IMR-90 (cell line): Measurements from ENCODE around the gene CFAP221. TPM values are rescaled to one million over a fixed set of nuclear protein-coding genes. Genes with fewer than 3 reads are reported as not detected.

Experiments used
- ATAC-seq: fragments of 200-7000 bp; cut with Tn5 transposase; 2 replicates; pipeline ENCODE4 v1.9.1; 2020; ENCODE audit warnings: low read depth, mild to moderate bottlenecking, moderate library complexity
- BruUV-seq: library from RNA; stranded (reverse); fragments of 400-500 nt; replicated peaks from 2 replicates; lab custom pipeline; 2021; lab: Mats Ljungman, UMichigan
- CTCF ChIA-PET: fragments of 300-600 bp; formaldehyde crosslinking; extraction: SDS; loops from one replicate; lab custom pipeline; 2021; ENCODE audit warnings: antibody characterized with exemption; lab: Yijun Ruan, JAX
- POLR2A ChIA-PET: fragments of 300-600 bp; sonication (Branson Sonifier 250); formaldehyde crosslinking; loops from one replicate; lab custom pipeline; 2022; ENCODE audit warnings: antibody characterized with exemption; ENCODE audit not compliant: unreplicated experiment; lab: Charles Lee
- DNase-seq: peaks from one replicate; pipeline ENCODE4 v3.0.0; 2013
- H2AFZ ChIP-seq: replicated peaks from 2 replicates; pipeline ENCODE3; 2013; ENCODE audit warnings: low read length, mild to moderate bottlenecking; ENCODE audit not compliant: poor library complexity
- H2AK5ac ChIP-seq: 2 replicates; pipeline ENCODE4 v1.6.1; 2013; ENCODE audit warnings: low read depth, low read length, inconsistent platforms
- H2AK9ac ChIP-seq: replicated peaks from 2 replicates; pipeline ENCODE3; 2013; ENCODE audit warnings: mild to moderate bottlenecking, low read depth, low read length, moderate library complexity; ENCODE audit not compliant: poor library complexity
- H2BK120ac ChIP-seq: 2 replicates; pipeline ENCODE4 v1.6.1; 2013; ENCODE audit warnings: low read depth, low read length, inconsistent platforms
- H2BK15ac ChIP-seq: 3 replicates; pipeline ENCODE4 v1.6.1; 2013; ENCODE audit warnings: low read depth, low read length, inconsistent platforms
- H2BK20ac ChIP-seq: 2 replicates; pipeline ENCODE4 v1.6.1; 2013; ENCODE audit warnings: low read depth, mild to moderate bottlenecking, inconsistent platforms, low read length, moderate library complexity
- H2BK5ac ChIP-seq: 2 replicates; pipeline ENCODE4 v1.6.1; 2013; ENCODE audit warnings: mild to moderate bottlenecking, low read depth, low read length, inconsistent platforms; ENCODE audit not compliant: poor library complexity, severe bottlenecking
- H3K14ac ChIP-seq: replicated peaks from 2 replicates; pipeline ENCODE4 v1.6.1; 2013; ENCODE audit warnings: low read depth, low read length, inconsistent platforms
- H3K18ac ChIP-seq: 2 replicates; pipeline ENCODE4 v1.6.1; 2013; ENCODE audit warnings: low read depth, low read length, control low read depth
- H3K23ac ChIP-seq: 2 replicates; pipeline ENCODE4 v1.6.1; 2013; ENCODE audit warnings: low read depth, low read length, inconsistent platforms
- H3K27ac ChIP-seq: 2 replicates; pipeline ENCODE4 v1.5.1; 2013; ENCODE audit warnings: mild to moderate bottlenecking, control low read depth, low read length; ENCODE audit not compliant: insufficient read depth
- H3K27me3 ChIP-seq: 2 replicates; pipeline ENCODE4 v1.6.1; 2013; ENCODE audit warnings: low read length; ENCODE audit not compliant: control insufficient read depth, insufficient read depth
- H3K36me3 ChIP-seq: 2 replicates; pipeline ENCODE4 v1.6.1; 2013; ENCODE audit warnings: low read length, mixed read lengths; ENCODE audit not compliant: control insufficient read depth, insufficient read depth
- H3K4ac ChIP-seq: 2 replicates; pipeline ENCODE4 v1.6.1; 2013; ENCODE audit warnings: low read depth, low read length, inconsistent platforms
- H3K4me1 ChIP-seq: 2 replicates; pipeline ENCODE4 v1.6.1; 2013; ENCODE audit warnings: low read length, mixed read lengths; ENCODE audit not compliant: control insufficient read depth, insufficient read depth
- H3K4me2 ChIP-seq: 2 replicates; pipeline ENCODE4 v1.6.1; 2013; ENCODE audit warnings: low read depth, mild to moderate bottlenecking, control low read depth, low read length, moderate library complexity
- H3K4me3 ChIP-seq: 2 replicates; pipeline ENCODE4 v1.5.1; 2013; ENCODE audit warnings: low read depth, mild to moderate bottlenecking, control low read depth, low read length, moderate library complexity; ENCODE audit not compliant: insufficient read depth
- H3K56ac ChIP-seq: 2 replicates; pipeline ENCODE4 v1.6.1; 2013; ENCODE audit warnings: low read length, inconsistent platforms; ENCODE audit not compliant: insufficient read depth; ENCODE audit errors: extremely low read depth
- H3K79me1 ChIP-seq, 2 experiments: 2 replicates each; pipeline ENCODE4 v1.6.1; 2013; ENCODE audit warnings: low read length in 2 of 2, inconsistent platforms in 1 of 2, low read depth in 1 of 2
- H3K9ac ChIP-seq: 2 replicates; pipeline ENCODE4 v1.6.1; 2013; ENCODE audit warnings: low read depth, low read length, control low read depth
- H3K9me1 ChIP-seq: 2 replicates; pipeline ENCODE4 v1.6.1; 2013; ENCODE audit warnings: low read length, inconsistent platforms; ENCODE audit not compliant: insufficient read depth
- H3K9me3 ChIP-seq: 2 replicates; pipeline ENCODE4 v1.6.1; 2013; ENCODE audit warnings: low read length; ENCODE audit not compliant: control insufficient read depth, insufficient read depth
- H4K20me1 ChIP-seq: 2 replicates; pipeline ENCODE4 v1.6.1; 2013; ENCODE audit warnings: low read length, inconsistent platforms; ENCODE audit not compliant: insufficient read depth
- H4K5ac ChIP-seq: 2 replicates; pipeline ENCODE4 v1.6.1; 2013; ENCODE audit warnings: mild to moderate bottlenecking, low read depth, low read length, control low read depth
- H4K8ac ChIP-seq, 2 experiments: 2 replicates each; pipeline ENCODE4 v1.6.1; 2013; ENCODE audit warnings: low read depth in 2 of 2, low read length in 2 of 2, control low read depth in 1 of 2, inconsistent platforms in 1 of 2
- H4K91ac ChIP-seq: 2 replicates; pipeline ENCODE4 v1.6.1; 2013; ENCODE audit warnings: low read depth, low read length, inconsistent platforms; ENCODE audit not compliant: insufficient read depth
- ELK1 ChIP-seq: fragments of 150-350 bp; IDR thresholded peaks from 2 replicates; pipeline ENCODE4 v1.6.1; 2016; ENCODE audit warnings: low read depth, mild to moderate bottlenecking, low read length, moderate library complexity, borderline replicate concordance
- RAD21 ChIP-seq: IDR thresholded peaks from 2 replicates; pipeline ENCODE4 v1.6.1; 2012; ENCODE audit warnings: low read length, improper control_type of control experiment
- WGBS, 2 experiments: methylation state at CpG; one replicate each; pipeline versions ENCODE4 v1.1.5 to v1.1.7; 2013; ENCODE audit warnings: missing lambda C conversion rate in 2 of 2; ENCODE audit not compliant: insufficient read length in 1 of 2; ENCODE audit errors: extremely low coverage in 2 of 2; 5-methylcytosine and 5-hydroxymethylcytosine counted together
- dilution Hi-C: fragments of 300-500 bp; cut with HindIII; formaldehyde crosslinking; loops from one replicate; pipeline ENCODE4 v1.14.3; 2018; ENCODE audit warnings: low sequenced_read_pairs; ENCODE audit not compliant: unreplicated experiment
- in situ Hi-C: fragments of 300-500 bp; cut with MboI; formaldehyde crosslinking; loops from 3 replicates; pipeline ENCODE4 v1.14.3; 2019; ENCODE audit warnings: low sequenced_read_pairs, inconsistent platforms, mixed read lengths
- intact Hi-C: fragments of 100-400 bp; cut with micrococcal nuclease; formaldehyde crosslinking; loops from 2 replicates; pipeline ENCODE4 v1.10.0; 2022
- polyA plus RNA-seq, 3 experiments: library from polyadenylated mRNA; depleted of rRNA; stranded (reverse); fragments of >200 nt; gene quantifications; 2 replicates each; pipeline ENCODE4 v1.2.3, GENCODE V29; 2012; ENCODE audit warnings: low replicate concordance in 1 of 3
- total RNA-seq: library from RNA; depleted of rRNA; stranded (reverse); fragments of >200 nt; gene quantifications from 2 replicates; pipeline ENCODE4 v1.2.3, GENCODE V29; 2012
- TF ChIP-seq, protein P1 (sequence below): fragments of 150-350 bp; IDR thresholded peaks from 2 replicates; pipeline ENCODE4 v1.6.1; 2017; ENCODE audit warnings: mild to moderate bottlenecking, antibody characterized with exemption, low read length, low read depth
- TF ChIP-seq, protein P2 (sequence below): conservative IDR thresholded peaks from 2 replicates; pipeline ENCODE4 v1.5.1; 2012; ENCODE audit warnings: mild to moderate bottlenecking, low read depth, low read length, improper control_type of control experiment

Gene CFAP221
- total and polyA plus RNA-seq, 2 of the 4 experiments (the other 2 are of a cell fraction), result not detected

DNA sequence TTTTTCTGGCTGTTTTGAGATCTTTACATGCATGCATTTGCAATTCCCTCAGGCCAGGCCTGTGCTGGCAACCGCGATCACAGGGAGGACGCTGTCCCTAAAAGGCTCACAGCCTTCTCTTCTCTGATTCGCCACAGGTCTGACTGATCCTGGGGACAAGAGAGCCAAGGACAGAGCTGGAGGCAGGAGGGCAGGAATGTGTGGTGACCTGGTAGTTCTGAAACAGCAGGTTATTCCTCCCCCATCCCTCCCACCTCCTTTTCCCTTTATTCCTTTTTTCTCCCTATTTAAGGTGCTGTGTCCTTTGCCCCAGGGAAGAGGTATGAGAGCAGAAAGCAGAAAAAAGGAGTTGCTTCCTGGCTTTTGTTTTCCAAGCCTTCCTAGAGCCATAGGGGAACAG is 156.6 kb downstream of the CFAP221 start:
- Histone ChIP-seq H2AK5ac (no peak overlapping the region), H3K9me3 (peaks cover 5% of the 10 kb centered on the region; the same call in 1 of the 2 replicates), H3K9me1 (no peaks in the 10 kb centered on the region; the same call in 1 of the 2 replicates), H2AK9ac (no peak overlapping the region), H3K79me1 (no peaks in the 10 kb centered on the region), H4K8ac (no peak overlapping the region), H2AFZ (no peak overlapping the region), H3K4me3 (no peak overlapping the region), H3K27me3 (peaks cover 31% of the 10 kb centered on the region), H4K20me1 (no peaks in the 10 kb centered on the region), H4K5ac (no peak overlapping the region), H2BK20ac (no peak overlapping the region), H3K9ac (no peak overlapping the region), H3K56ac (no peak overlapping the region), H2BK5ac (no peak overlapping the region), H3K18ac (no peak overlapping the region), H3K14ac (no peak overlapping the region), H3K36me3 (no peaks in the 10 kb centered on the region), H2BK120ac (no peak overlapping the region), H2BK15ac (no peak overlapping the region), H3K4me1 (no peaks in the 10 kb centered on the region), H3K23ac (no peak overlapping the region), H3K27ac (no peak overlapping the region), H3K4me2 (no peak overlapping the region), H4K91ac (no peak overlapping the region), H3K4ac (no peak overlapping the region)
- dilution Hi-C loops, result no loop called here
- ATAC-seq (no peak), DNase-seq (no peak)
- ChIA-PET POLR2A (no interaction called here), CTCF (no interaction called here)
- in situ Hi-C loops, result no loop called here
- TF ChIP-seq, protein P1, sequence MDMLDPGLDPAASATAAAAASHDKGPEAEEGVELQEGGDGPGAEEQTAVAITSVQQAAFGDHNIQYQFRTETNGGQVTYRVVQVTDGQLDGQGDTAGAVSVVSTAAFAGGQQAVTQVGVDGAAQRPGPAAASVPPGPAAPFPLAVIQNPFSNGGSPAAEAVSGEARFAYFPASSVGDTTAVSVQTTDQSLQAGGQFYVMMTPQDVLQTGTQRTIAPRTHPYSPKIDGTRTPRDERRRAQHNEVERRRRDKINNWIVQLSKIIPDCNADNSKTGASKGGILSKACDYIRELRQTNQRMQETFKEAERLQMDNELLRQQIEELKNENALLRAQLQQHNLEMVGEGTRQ, result no peak
- TF ChIP-seq ELK1, result no peak
- no peak for TF ChIP-seq RAD21
- TF ChIP-seq, protein P2, sequence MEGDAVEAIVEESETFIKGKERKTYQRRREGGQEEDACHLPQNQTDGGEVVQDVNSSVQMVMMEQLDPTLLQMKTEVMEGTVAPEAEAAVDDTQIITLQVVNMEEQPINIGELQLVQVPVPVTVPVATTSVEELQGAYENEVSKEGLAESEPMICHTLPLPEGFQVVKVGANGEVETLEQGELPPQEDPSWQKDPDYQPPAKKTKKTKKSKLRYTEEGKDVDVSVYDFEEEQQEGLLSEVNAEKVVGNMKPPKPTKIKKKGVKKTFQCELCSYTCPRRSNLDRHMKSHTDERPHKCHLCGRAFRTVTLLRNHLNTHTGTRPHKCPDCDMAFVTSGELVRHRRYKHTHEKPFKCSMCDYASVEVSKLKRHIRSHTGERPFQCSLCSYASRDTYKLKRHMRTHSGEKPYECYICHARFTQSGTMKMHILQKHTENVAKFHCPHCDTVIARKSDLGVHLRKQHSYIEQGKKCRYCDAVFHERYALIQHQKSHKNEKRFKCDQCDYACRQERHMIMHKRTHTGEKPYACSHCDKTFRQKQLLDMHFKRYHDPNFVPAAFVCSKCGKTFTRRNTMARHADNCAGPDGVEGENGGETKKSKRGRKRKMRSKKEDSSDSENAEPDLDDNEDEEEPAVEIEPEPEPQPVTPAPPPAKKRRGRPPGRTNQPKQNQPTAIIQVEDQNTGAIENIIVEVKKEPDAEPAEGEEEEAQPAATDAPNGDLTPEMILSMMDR, result no peak
- BruUV-seq, result no TSS peak
- no CpG with 5 or more reads among the region's 4 CpGs for WGBS, 2 experiments
- intact Hi-C loops, result loop anchor here (10.0 kb wide), 1 partner anchor 974 kb away; no protein-coding TSS in a partner anchor
